Stimulated activated CD8-positive, alpha-beta memory T cell treated with anti-CD3 and anti-CD28 coated beads, Interleukin-2, amount 100 ng/mL, for 48 hours (primary cell): ENCODE measurements around the gene FHDC1.

Experiments
- DNase-seq, 2 donors: peaks; one replicate each; pipeline ENCODE4 v3.0.0-alpha.2; 2020; ENCODE audit warnings: low read depth in 2 of 2

Gene FHDC1

DNA sequence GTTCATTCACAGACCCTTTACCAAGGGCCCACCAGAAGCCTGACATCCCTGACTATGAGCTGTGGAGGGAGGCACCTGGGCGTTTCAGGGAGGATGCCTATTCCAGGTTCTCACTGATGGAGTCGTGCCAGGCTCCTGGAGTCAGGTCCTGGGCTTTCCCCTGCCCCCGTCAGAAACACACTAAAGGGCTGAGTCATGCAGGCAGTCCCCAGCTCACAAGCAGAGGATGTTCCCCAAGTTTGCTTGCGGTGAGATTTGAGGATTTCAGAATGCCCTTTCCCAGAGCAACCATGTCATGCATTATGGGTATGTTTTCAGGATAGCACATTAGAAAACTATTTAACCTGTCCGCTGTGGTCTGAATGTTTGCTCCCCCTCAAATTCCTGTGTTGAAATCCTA, 45.2 kb downstream of the FHDC1 start:
- no peak for DNase-seq

DNA sequence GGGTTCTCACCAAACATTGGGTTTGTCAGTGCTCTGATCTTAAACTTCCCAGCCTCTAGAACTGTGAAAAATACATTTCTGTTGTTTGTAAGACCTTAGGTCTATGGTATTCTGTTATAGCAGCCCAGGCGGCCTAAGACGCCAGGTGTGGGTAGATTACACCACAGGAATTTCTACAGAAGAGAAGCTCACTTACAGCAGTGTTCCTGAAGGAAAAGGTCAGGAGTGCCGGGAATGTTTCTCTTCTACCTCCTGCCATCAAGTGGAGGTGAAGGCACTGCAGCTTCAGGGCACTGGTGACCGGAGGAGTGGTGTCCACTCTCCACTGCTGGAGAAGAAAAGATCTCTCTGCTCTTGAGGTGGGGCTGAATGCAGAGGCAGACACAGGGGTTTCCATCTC, 45.7 kb downstream of the FHDC1 start:
- no peak for DNase-seq

GRCh38 chr4:152983221-152983620, 47.1 kb downstream of the FHDC1 start:
- no peak for DNase-seq

GRCh38 chr4:152983774-152984411, 47.8 kb downstream of the FHDC1 start:
- no peak for DNase-seq

DNA sequence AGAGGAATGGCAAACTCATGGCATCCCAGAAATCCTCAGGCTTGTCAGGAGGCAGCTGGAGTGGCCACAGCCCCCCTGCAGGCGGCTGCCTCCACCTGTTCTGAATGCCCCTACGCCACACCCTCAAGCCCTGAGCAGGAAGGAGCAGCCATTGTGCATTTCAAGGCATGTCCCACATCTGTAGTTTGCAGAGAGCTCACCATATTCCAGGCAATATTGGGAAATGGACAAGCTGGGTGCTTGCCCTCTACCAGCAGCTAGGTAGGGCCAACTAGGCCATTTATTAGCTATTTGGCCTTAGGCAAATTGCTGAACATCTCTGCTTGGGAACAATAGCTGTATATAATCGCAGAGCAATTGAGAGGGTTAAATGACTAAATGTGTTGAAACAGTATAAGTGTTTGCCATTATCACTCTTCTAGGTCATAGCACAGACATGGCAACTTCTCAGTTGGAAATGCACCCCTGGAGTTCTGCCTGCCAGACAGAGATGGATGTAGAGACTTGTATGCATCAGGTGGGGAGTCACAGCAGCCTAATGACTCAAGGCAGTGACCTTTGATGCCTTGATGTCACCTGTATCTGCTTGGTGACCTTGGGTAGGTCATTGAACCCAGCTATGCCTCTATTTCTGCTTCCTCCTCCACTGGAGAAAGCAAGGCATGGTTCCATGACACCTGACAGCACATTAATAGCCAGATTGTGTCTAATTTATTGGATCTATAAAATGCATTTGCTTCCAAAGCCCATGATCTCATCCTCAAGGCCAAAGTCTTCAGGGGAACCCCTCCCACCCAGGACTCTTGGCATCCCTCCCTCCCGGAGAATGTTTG, 52.8 kb downstream of the FHDC1 start:
- DNase-seq: no peak

- no peak for DNase-seq
Observed at GRCh38 chr4:152989554-152989970, 53.4 kb downstream of the FHDC1 start.

- DNase-seq: no peak
Observed at GRCh38 chr4:152990471-152991131, 54.5 kb downstream of the FHDC1 start.

GRCh38 chr4:152991398-152991797, 55.3 kb downstream of the FHDC1 start:
- no peak for DNase-seq

GRCh38 chr4:152992027-152992426, 55.9 kb downstream of the FHDC1 start:
- DNase-seq: no peak

GRCh38 chr4:152992466-152992865, 56.3 kb downstream of the FHDC1 start:
- no peak for DNase-seq

- no peak for DNase-seq
Observed at GRCh38 chr4:152994038-152994437, 57.9 kb downstream of the FHDC1 start.

DNA sequence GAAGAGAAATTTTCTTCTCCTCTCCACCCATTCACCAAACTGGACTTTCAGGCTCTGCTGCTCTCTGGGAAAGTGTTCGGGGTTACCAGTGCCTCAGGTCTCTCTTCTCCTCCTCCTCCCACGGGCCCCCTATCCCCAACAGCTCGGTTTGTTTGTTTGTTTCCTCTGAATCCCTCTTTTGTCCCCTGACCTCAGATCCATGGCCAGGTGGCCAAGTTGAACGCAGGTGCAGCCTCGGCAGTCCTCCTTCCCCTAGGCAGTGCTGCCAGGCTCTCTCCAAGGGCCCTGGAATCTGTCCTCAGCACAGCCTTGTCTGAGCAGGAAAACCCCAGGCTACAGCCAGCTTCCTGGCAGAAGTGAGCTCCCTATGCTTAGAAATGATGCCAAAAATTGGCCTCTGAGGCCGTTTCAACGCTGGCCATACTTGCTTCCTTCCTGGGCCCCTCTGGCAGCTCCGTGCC, 60.0 kb downstream of the FHDC1 start:
- DNase-seq: no peak

DNA sequence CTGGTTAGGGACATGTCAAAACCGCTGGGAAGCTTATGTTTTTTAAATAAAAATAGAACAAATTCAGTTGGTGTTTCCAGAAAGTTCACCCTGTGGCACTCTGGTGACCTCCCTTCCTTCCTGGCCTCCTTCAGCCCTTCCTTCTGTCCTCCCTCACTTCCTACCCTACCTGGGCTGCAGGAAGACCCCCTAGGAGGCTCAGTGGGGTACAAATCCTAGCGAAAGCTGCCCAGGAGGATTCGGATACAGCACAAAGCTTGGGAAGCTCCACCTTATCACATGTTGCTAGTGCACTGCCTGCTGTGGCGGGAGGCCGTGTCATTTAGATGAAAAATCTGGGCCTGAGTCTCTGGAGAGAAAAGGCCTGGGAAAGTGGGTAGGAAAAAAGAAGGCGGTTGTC, 60.5 kb downstream of the FHDC1 start:
- DNase-seq: no peak

GRCh38 chr4:152997288-152997687, 61.2 kb downstream of the FHDC1 start:
- no peak for DNase-seq

DNA sequence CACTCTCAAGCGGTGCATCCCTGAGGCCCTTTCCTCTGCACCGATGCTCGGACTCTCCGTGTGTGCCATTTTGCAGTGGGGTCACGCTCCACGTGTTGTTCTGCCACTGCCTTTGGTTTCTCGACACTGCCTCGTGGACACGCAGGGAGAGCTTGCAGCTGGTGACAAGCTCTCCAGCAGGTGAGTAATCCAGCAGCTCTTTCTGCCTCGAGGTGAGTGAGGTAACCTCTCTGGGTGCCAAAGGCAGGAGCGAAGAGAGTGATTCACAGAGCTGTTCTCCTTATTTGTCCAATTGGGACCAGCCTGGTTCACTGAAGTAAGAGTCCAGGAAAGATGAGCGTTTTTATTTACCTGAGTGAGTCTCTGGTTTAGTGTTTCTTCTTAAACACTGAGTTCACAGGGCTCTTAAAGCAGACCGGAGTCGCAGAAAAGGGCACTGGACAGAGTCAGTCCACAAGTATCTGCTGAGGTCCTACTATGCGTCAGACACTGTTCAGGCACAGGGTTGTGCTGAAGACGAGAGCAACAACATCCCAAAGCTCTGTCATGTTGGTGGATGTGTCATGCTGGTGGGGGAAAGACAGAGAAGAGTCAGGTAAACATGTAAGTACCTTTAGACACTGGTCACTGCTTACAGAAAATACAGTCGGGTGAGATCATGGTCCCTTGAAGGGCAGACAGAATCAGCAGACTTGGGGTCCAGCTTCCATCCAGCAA, 61.8 kb downstream of the FHDC1 start:
- DNase-seq: no peak

- no peak for DNase-seq
Observed at GRCh38 chr4:152998861-152999260, 62.7 kb downstream of the FHDC1 start.

GRCh38 chr4:152999346-153000075, 63.4 kb downstream of the FHDC1 start:
- DNase-seq: no peak

- no peak for DNase-seq
Observed at GRCh38 chr4:153000076-153000420, 63.9 kb downstream of the FHDC1 start.

DNA sequence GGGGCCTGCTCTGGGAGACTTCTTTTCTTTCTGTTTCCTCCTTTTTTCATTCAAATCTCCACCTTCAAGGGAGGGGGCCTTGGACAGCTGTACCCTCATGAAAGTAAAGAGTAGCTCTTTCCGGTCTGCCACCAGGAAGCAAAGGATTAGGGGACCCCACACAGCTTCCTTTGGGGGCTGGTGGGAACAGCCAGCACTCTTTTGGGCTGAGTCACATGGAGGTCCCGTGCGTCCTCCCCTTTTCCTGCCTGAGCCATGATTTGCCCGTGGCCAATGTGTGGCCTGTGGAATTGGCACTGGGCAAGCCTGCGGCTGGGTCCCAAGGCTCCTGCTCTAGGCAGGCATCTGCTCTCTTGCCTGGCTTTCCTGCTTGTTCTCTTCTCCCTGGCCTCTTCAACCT, 65.5 kb downstream of the FHDC1 start:
- no peak for DNase-seq

- DNase-seq: no peak
Observed at GRCh38 chr4:153002110-153002509, 66.0 kb downstream of the FHDC1 start.

DNA sequence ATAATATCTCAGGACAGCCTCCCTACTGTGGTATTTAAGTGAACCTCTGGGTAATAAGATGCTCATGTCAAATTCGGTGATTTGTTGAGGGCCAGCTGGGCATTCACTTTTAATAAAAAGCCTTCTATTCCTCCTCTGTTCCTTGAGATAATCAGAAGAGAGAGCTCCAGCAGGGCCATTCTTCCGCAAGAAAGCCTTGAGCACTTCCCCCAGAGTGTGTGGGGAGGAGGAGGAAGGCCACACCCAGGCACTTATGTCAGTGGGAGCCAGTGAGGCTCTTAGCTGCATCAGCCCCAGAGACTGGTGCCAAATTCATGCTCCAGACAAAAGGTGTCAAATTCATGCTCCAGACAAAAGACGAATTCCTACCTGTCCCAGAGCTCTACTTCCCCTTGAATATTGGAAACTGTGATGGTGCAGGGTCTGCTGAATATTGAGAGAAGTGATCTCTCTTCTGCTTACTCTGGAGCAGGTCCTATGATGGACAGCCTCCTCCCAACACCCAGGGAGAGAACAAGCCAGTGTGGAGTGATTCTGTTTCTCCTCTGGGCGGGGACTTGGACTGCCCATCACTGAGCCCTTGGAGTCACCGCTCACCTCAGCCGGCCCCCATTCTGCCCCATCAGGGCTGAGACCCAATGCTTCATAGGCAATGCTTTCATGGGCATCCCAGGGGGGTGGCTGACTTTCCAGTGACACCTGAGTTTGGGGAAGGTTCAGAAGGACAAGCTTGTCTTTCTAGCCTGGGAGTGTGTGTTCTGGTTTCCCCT, 68.1 kb downstream of the FHDC1 start:
- no peak for DNase-seq
